LoVo (cell line): ENCODE results near the gene PLEKHM3.
A peak's percentile ranks its signal among the peaks of the same experiment; 100 is the strongest.

Experiments
- DNase-seq: peaks from one replicate; pipeline ENCODE4 v3.0.0-alpha.2; 2016; ENCODE audit warnings: low spot score

PLEKHM3 gene

GRCh38 chr2:207849443-207849842 is 175.9 kb downstream of the PLEKHM3 start:
- DNase-seq = no peak

- DNase-seq = peak; percentile 40
Observed at GRCh38 chr2:207848545-207848928, 176.8 kb downstream of the PLEKHM3 start.

- DNase-seq = peak; percentile 77
Observed at GRCh38 chr2:207847807-207848544, 177.4 kb downstream of the PLEKHM3 start.

GRCh38 chr2:207847098-207847806 is 178.1 kb downstream of the PLEKHM3 start:
- DNase-seq = no peak

GRCh38 chr2:207845202-207845864 is 180.0 kb downstream of the PLEKHM3 start:
- no peak for DNase-seq

GRCh38 chr2:207844648-207845047 is 180.7 kb downstream of the PLEKHM3 start:
- DNase-seq = no peak

GRCh38 chr2:207840101-207840500 is 185.2 kb downstream of the PLEKHM3 start:
- DNase-seq = no peak

- DNase-seq = no peak
Observed at GRCh38 chr2:207839575-207839974, 185.8 kb downstream of the PLEKHM3 start.

- no peak for DNase-seq
Observed at GRCh38 chr2:207839028-207839427, 186.3 kb downstream of the PLEKHM3 start.

- no peak for DNase-seq
Observed at GRCh38 chr2:207836521-207837133, 188.7 kb downstream of the PLEKHM3 start.

GRCh38 chr2:207835805-207836204 is 189.5 kb downstream of the PLEKHM3 start:
- no peak for DNase-seq

GRCh38 chr2:207833251-207833751 is 192.0 kb downstream of the PLEKHM3 start:
- no peak for DNase-seq

- no peak for DNase-seq
Observed at GRCh38 chr2:207831584-207832248, 193.6 kb downstream of the PLEKHM3 start.

- DNase-seq = no peak
Observed at GRCh38 chr2:207830778-207831438, 194.4 kb downstream of the PLEKHM3 start.

- peak; percentile 47 for DNase-seq
Observed at GRCh38 chr2:207828361-207829057, 196.8 kb downstream of the PLEKHM3 start.

- DNase-seq = no peak
Observed at GRCh38 chr2:207825978-207826377, 199.3 kb downstream of the PLEKHM3 start.

GRCh38 chr2:207825045-207825954 is 200.0 kb downstream of the PLEKHM3 start:
- no peak for DNase-seq

GRCh38 chr2:207823865-207824264 is 201.5 kb downstream of the PLEKHM3 start:
- DNase-seq = no peak
